ENCODE data around the gene RABGAP1L.

DNA sequence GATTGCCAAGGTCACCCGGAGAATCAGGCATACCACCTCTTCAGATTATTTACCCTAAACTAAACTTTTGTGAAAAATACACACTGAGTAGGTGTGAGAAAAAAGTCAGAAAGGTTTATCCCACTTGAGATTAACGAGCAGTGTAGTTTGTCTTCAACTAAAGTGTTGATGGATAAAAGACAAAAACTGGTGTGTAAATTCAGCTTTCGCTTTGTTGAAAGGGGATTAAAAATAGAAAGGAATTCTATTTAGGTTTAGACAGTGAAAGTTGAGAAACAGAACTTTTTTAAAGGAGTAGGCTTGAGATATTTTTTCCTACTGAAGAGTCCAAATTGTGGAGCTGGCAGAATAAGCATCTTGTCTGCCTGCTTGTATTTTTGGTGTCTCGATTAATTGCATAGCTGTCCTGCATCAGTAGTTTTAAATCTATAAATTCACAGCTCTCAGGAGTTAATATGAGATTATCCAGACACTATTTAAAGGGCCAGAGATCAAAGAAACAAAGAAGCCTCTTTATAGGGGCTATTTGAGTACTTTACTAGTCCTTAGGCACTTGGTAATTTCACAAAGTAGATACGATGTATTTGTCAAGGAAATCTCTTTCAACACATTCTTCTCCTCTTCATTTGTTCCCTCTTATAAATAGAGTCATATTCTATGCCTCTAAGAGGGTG, 46.7 kb upstream of the RABGAP1L start:
- TF ChIP-seq, protein P1, sequence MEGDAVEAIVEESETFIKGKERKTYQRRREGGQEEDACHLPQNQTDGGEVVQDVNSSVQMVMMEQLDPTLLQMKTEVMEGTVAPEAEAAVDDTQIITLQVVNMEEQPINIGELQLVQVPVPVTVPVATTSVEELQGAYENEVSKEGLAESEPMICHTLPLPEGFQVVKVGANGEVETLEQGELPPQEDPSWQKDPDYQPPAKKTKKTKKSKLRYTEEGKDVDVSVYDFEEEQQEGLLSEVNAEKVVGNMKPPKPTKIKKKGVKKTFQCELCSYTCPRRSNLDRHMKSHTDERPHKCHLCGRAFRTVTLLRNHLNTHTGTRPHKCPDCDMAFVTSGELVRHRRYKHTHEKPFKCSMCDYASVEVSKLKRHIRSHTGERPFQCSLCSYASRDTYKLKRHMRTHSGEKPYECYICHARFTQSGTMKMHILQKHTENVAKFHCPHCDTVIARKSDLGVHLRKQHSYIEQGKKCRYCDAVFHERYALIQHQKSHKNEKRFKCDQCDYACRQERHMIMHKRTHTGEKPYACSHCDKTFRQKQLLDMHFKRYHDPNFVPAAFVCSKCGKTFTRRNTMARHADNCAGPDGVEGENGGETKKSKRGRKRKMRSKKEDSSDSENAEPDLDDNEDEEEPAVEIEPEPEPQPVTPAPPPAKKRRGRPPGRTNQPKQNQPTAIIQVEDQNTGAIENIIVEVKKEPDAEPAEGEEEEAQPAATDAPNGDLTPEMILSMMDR (IDR thresholded peaks at IDR 0.05 in 8 of 11, conservative IDR thresholded peaks at IDR 0.05 in 3 of 11), result no peak
- no peak for TF ChIP-seq POLR2A (IDR thresholded peaks at IDR 0.05)
- TF ChIP-seq POLR2AphosphoS5 (IDR thresholded peaks at IDR 0.05), result no peak

Data from spleen (tissue), 7 donors.